Gastrocnemius medialis (tissue), 4 donors: ENCODE measurements around the gene SBF1. TPM values are rescaled to one million over a fixed set of nuclear protein-coding genes. Genes with fewer than 3 reads are reported as not detected.
A peak's percentile ranks its signal among the peaks of the same experiment; 100 is the strongest.

ENCODE experiments used
- ATAC-seq, 2 donors: fragments of 150-250 bp; one replicate each; pipeline ENCODE4 v1.9.1; 2016
- DNase-seq, 2 donors: peaks; one replicate each; pipeline ENCODE4 v3.0.0-alpha.2; 2019
- H3K27ac ChIP-seq, 4 donors: fragments of 200-600 bp; sonication (generic); 1 replicate in 1 of 4; 2 replicates in 3 of 4; pipeline ENCODE4 v1.5.1; 2016 to 2018; ENCODE audit warnings: mild to moderate bottlenecking in 2 of 4, moderate library complexity in 1 of 4
- H3K27me3 ChIP-seq, 3 donors: fragments of 200-600 bp; sonication (generic) in 2 of 3; 1 replicate in 1 of 3; 2 replicates in 2 of 3; pipeline versions ENCODE4 v1.5.1 to v1.6.0; 2016 to 2019; ENCODE audit warnings: mild to moderate bottlenecking in 1 of 3, moderate library complexity in 1 of 3
- H3K36me3 ChIP-seq, 2 donors: fragments of 200-600 bp; sonication (generic) in 1 of 2; one replicate each; pipeline ENCODE4 v1.5.1; 2017 to 2018
- H3K4me1 ChIP-seq, 2 donors: fragments of 200-600 bp; sonication (generic) in 1 of 2; one replicate each; pipeline ENCODE4 v1.5.1; 2016 to 2017; ENCODE audit warnings: mild to moderate bottlenecking in 2 of 2
- H3K4me3 ChIP-seq, 4 donors: fragments of 200-600 bp; sonication (generic) in 3 of 4; 1 replicate in 1 of 4; 2 replicates in 3 of 4; pipeline ENCODE4 v1.5.1; 2016 to 2019; ENCODE audit warnings: mild to moderate bottlenecking in 2 of 4
- H3K9me3 ChIP-seq, 3 donors: fragments of 200-600 bp; sonication (generic) in 2 of 3; 1 replicate in 1 of 3; 2 replicates in 2 of 3; pipeline ENCODE4 v1.5.1; 2016 to 2019
- CTCF ChIP-seq, 5 experiments: fragments of 450-650 bp in 3 of 5; fragments of 200-600 bp in 2 of 5; sonication (generic) in 2 of 5; IDR thresholded peaks in 4 of 5; conservative IDR thresholded peaks in 1 of 5; 1 replicate in 4 of 5; 2 replicates in 1 of 5; pipeline ENCODE4 v1.5.1; 2016 to 2019; ENCODE audit warnings: antibody characterized with exemption in 5 of 5, mild to moderate bottlenecking in 3 of 5, moderate library complexity in 3 of 5
- POLR2A ChIP-seq, 2 donors: fragments of 450-650 bp; IDR thresholded peaks; one replicate each; pipeline ENCODE4 v1.6.1; 2017; ENCODE audit warnings: antibody characterized with exemption in 2 of 2, mild to moderate bottlenecking in 2 of 2, moderate library complexity in 2 of 2
- in situ Hi-C, 4 donors: fragments of 200-750 bp; cut with MboI; loops; one replicate each; pipeline versions ENCODE4 v1.15.0 to v1.8.0; 2017; ENCODE audit warnings: low sequenced_read_pairs in 4 of 4
- intact Hi-C: fragments of 100-400 bp; cut with DNase I; formaldehyde crosslinking; loops from one replicate; pipeline ENCODE4 v1.15.1; 2023; ENCODE audit warnings: low total_unique reads
- total RNA-seq, 4 donors: library from RNA; depleted of rRNA; stranded (reverse); fragments of >200 nt; gene quantifications; one replicate each; pipeline versions ENCODE4 v1.1.0 to v1.2.3, GENCODE V29; 2016

Gene SBF1
- total RNA-seq, 4 donors from 2014 or later = 50.5 to 116 (median 107) TPM

- TF ChIP-seq CTCF (IDR thresholded peaks at IDR 0.05 in 4 of 5, conservative IDR thresholded peaks at IDR 0.05 in 1 of 5) = no peak
- no peak for TF ChIP-seq POLR2A (IDR thresholded peaks at IDR 0.05)
- no peak overlapping the region for H3K4me3 ChIP-seq
- DNase-seq (no peak), ATAC-seq (no peak)
- in situ Hi-C loops = no loop called here
- H3K27ac ChIP-seq = no peak overlapping the region
- no peaks in the 10 kb centered on the region for H3K27me3 ChIP-seq
- peaks cover 0 to 31% of the 10 kb centered on the region in 2 donors for H3K36me3 ChIP-seq
- no peaks in the 10 kb centered on the region for H3K9me3 ChIP-seq
- intact Hi-C loops = loop anchor here (10.0 kb wide), 1 partner anchor 647 kb away; the partner anchor contains the start of gene ZBED4
- H3K4me1 ChIP-seq = peaks cover 6 to 11% of the 10 kb centered on the region in 2 donors
These were observed 27.3 kb upstream of the SBF1 start for GRCh38 chr22:50502096-50502495.

GRCh38 chr22:50500452-50500851, 25.6 kb upstream of the SBF1 start:
- intact Hi-C loops = loop anchor here (10.0 kb wide), 1 partner anchor 646 kb away; the partner anchor contains the start of gene ZBED4
- Histone ChIP-seq H3K36me3 (peaks cover 0 to 25% of the 10 kb centered on the region in 2 donors), H3K4me1 (no peaks in the 10 kb centered on the region), H3K27me3 (no peaks in the 10 kb centered on the region), H3K27ac (no peak overlapping the region), H3K4me3 (no peak overlapping the region), H3K9me3 (no peaks in the 10 kb centered on the region)
- no peak for DNase-seq
- TF ChIP-seq CTCF (IDR thresholded peaks at IDR 0.05 in 4 of 5, conservative IDR thresholded peaks at IDR 0.05 in 1 of 5) = no peak
- no peak for TF ChIP-seq POLR2A (IDR thresholded peaks at IDR 0.05)
- in situ Hi-C loops = no loop called here
- no peak for ATAC-seq

- no peak overlapping the region for H3K27ac ChIP-seq
- no peaks in the 10 kb centered on the region for H3K27me3 ChIP-seq
- peaks cover 0 to 12% of the 10 kb centered on the region in 2 donors for H3K36me3 ChIP-seq
- no peak overlapping the region for H3K4me3 ChIP-seq
- in situ Hi-C loops (loop anchor here in 1 of 4 donors (10.0 kb wide), 1 partner anchor 114 kb away; no protein-coding TSS in a partner anchor), intact Hi-C loops (no loop called here)
- TF ChIP-seq CTCF (IDR thresholded peaks at IDR 0.05 in 4 of 5, conservative IDR thresholded peaks at IDR 0.05 in 1 of 5) (peak in 3 of 5 experiments; percentile 27 to 49 (median 36)), POLR2A (IDR thresholded peaks at IDR 0.05) (no peak)
- H3K9me3 ChIP-seq = no peaks in the 10 kb centered on the region
- no peak for DNase-seq
- ATAC-seq = peak; percentile 47 to 51
- H3K4me1 ChIP-seq = no peaks in the 10 kb centered on the region
These were observed 23.6 kb upstream of the SBF1 start for GRCh38 chr22:50498322-50498890.

GRCh38 chr22:50497093-50497492, 22.3 kb upstream of the SBF1 start:
- H3K36me3 ChIP-seq = no peaks in the 10 kb centered on the region
- ATAC-seq (no peak), DNase-seq (no peak)
- no peaks in the 10 kb centered on the region for H3K4me1 ChIP-seq
- intact Hi-C loops = no loop called here
- TF ChIP-seq CTCF (IDR thresholded peaks at IDR 0.05 in 4 of 5, conservative IDR thresholded peaks at IDR 0.05 in 1 of 5) = no peak
- TF ChIP-seq POLR2A (IDR thresholded peaks at IDR 0.05) = no peak
- H3K27me3 ChIP-seq = no peaks in the 10 kb centered on the region
- H3K4me3 ChIP-seq = no peak overlapping the region
- no peak overlapping the region for H3K27ac ChIP-seq
- in situ Hi-C loops = loop anchor here in 1 of 4 donors (10.0 kb wide), 1 partner anchor 112 kb away; no protein-coding TSS in a partner anchor
- no peaks in the 10 kb centered on the region for H3K9me3 ChIP-seq
